GM18502 (cell line): ENCODE results near the gene KRT2.

Source experiments
- ATAC-seq: cut with Tn5 transposase; IDR thresholded peaks from one replicate; pipeline ENCODE4 v1.9.1; 2021; ENCODE audit warnings: mild to moderate bottlenecking; ENCODE audit not compliant: unreplicated experiment, poor library complexity

Gene KRT2

GRCh38 chr12:52669426-52669825 lies 17.4 kb upstream of the KRT2 start:
- no peak for ATAC-seq

GRCh38 chr12:52667931-52668330 lies 15.9 kb upstream of the KRT2 start:
- no peak for ATAC-seq

GRCh38 chr12:52667509-52667908 lies 15.5 kb upstream of the KRT2 start:
- no peak for ATAC-seq

- no peak for ATAC-seq
These were observed 14.5 kb upstream of the KRT2 start for GRCh38 chr12:52666471-52666870.

DNA sequence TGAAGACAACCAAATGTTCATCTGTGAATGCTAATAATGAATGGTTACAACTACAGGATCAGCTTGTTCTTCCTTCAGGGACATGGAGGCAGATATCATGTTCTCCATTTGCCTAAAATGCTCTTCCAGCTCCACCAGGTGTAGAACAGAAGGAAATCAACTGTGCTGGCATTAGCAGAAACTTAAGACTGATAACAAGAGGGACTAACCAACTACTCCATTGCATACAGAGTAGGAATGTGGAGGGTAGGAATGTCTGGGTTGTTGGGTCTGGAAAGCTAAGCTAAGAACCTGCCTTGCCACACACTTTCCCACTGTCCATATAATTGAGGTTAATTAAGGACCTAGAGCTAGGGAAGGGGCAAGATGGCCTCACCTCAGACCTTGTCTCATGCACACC lies 11.4 kb upstream of the KRT2 start:
- ATAC-seq = no peak

- no peak for ATAC-seq
These were observed 10.9 kb upstream of the KRT2 start for GRCh38 chr12:52662918-52663229.

DNA sequence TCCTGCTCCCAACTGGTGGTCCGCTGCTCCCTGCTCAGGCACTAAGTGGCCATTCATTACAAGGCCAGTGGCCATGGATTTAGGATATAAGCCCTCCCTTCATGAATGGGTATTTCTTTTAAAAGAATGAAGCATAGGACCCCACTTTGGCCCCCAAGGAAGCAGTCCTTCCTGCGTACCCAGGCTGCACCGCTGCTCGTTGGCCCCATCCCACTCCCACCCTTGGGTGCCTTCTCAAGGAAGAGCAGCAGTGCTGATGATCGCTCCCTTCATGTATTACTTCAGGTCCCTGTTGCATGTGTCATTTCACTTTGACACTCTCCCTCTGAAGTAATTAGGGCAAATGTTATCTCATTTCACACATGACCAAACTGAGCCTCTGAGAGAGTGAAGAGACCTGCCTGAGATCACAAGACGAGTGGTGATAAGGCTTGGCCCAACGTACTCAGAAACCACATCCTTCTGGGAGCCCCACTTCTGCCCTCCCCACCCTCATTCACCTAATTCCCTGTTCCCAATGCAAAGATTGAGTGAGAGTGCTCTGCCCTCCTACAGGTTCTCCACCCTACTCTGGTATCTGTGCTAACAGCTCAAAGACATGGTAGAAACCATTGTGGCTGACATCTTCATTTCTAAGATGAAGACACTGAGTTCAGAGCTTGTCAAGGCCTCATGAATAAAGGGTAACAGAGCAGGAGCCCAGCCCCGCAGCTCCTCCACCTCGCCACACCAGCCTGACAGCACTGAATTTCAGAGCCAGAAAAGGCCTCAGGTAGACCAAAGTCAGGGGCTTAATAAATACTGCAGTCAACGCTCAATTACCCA lies 10.3 kb upstream of the KRT2 start:
- ATAC-seq = no peak

DNA sequence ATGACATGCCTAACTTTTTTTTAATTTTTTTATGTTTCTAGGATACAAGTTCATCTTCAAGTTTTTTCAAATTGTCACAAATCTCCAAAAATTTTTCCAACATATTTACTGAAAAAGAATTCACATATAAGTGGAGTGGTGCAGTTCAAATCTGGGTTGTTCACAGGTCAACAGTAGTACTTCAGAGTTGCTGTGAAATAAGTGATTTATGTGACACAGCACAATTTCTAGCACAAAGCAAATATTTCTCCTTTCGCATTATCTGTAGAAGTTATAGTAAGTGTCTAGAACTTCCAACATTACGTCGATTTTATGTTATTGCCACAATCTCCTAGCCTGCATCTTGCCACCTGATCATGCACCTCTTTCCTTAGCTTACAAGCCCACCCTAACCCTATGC lies 9.7 kb upstream of the KRT2 start:
- ATAC-seq = no peak

GRCh38 chr12:52660934-52661499 lies 9.0 kb upstream of the KRT2 start:
- ATAC-seq = no peak

- ATAC-seq = no peak
These were observed 7.9 kb upstream of the KRT2 start for GRCh38 chr12:52659951-52660350.

- no peak for ATAC-seq
These were observed 7.4 kb upstream of the KRT2 start for GRCh38 chr12:52659395-52659794.

- no peak for ATAC-seq
These were observed 6.2 kb upstream of the KRT2 start for GRCh38 chr12:52658196-52658595.

- no peak for ATAC-seq
These were observed 5.4 kb upstream of the KRT2 start for GRCh38 chr12:52657250-52657902.

- ATAC-seq = no peak
These were observed 4.6 kb upstream of the KRT2 start for GRCh38 chr12:52656616-52657015.

DNA sequence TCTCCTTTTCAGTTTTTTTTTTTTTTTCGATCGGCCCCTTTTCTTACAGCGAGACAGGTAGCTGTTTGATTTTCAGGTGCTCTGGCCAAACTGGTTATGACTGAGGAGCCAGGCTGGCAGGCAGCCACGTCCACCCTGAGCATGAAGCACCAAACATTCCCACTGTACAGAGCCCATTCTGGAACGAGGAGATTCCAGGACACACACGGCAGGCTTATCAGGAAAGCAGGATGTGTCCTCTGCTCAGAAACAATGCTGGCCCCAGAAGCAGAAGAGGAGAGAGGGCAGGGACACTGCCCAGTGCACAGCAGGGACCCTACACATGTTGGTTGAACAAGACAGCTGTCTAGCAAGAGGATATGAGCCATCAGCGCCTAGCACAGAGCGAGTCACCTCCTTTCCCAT lies 3.7 kb upstream of the KRT2 start:
- ATAC-seq = no peak

DNA sequence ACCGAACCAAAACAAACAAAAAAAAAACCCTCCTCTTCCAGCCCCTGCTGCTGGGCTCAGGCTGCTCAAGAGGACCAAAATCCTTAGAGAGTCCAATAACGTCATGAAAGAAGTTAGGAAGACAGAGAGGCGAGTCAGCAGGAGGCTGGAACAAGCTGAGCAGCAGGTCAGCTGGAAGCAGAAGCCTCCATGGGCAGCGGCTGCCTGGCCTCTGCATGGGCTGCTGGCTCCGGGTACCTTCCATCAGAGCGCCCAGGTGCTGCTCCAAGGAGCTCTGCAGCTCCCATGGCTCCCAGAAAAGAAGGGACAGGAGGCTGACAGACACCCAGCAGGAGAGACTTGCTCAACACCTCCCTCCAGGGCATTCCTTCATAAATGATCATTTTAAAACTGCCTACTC lies 3.2 kb upstream of the KRT2 start:
- ATAC-seq = no peak

DNA sequence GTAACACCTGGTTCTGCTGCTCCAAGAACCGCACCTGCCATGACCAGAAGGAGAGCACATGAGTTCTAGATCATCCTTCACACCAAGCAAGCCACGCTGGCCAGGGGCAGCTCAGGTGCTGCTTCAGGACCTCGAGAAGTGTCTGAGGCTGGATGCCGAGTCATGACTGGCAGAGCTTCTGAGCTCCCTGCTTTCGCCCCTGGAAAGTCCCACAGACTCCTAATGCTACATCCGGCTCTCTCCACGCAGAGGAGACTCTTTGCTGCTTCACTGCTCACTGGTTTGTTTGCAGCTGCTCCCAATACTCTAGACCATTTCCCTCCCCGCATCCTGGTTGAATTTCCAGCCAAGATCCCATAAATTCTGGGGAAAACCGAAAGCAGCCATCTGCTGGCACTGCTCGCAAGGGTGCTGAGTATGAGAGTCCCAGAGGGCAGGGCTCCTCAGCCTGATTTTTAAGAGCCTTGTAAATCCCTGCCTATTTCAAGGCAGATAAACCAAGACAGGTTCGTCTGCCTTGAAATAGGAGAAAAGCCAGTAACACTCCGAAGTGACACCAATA lies 1.4 kb downstream of the KRT2 start:
- ATAC-seq = no peak

- ATAC-seq = no peak
These were observed 2.9 kb downstream of the KRT2 start for GRCh38 chr12:52649066-52649465.

DNA sequence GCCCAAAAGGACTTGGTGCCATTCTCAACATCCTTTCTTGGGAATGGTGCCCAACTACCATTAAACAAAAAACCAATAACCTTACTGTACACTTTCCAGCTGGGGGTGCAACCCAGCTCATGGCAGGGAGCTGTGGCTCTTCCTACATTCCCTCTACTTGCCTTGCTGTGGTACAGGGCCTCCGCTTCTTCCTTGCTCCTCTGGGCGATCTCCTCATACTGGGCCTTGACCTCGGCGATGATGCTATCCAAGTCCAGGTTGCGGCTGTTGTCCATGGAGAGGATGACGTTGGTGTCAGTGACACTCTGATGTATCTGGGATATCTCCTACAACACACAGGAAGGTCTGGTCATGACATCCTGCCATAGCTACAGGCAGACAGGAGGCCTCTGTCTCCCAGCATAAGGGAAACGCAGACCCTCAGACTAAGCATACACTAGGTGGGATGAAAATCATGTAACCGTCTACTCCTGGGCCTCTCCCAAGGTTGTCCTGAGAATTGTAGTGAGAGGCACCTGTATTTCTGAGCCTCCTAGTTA lies 3.9 kb downstream of the KRT2 start:
- no peak for ATAC-seq

DNA sequence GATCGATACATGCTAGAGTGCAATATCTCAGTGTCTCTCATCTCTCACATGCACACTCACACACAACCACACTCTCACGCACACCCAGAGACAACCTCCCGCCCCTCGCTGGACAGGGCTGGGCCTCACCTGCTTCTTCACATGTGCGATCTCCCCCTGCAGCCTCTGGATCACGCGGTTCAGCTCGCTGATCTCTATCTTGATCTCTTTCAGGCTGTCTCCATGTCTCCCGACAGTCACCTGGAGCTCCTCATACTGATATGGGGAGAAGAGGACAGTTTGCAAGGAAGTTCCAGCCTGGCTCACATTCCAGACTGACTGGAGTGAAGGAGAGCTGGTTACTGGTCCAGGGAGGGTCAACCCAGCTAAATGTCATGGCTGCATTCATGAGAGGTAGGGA lies 4.4 kb downstream of the KRT2 start:
- no peak for ATAC-seq

GRCh38 chr12:52646613-52647012 lies 5.4 kb downstream of the KRT2 start:
- no peak for ATAC-seq
